Nephron progenitor cell (in vitro differentiated cells): ENCODE measurements around the gene TSBP1.
A peak's percentile ranks its signal among the peaks of the same experiment; 100 is the strongest.

Source experiments
- DNase-seq: peaks from one replicate; pipeline ENCODE4 v3.0.0; 2021
- H3K27ac Mint-ChIP-seq: 2 replicates; pipeline ENCODE4 v1.8.0; 2021; ENCODE audit warnings: mild to moderate bottlenecking, moderate library complexity, mixed read lengths
- H3K27me3 Mint-ChIP-seq: 2 replicates; pipeline ENCODE4 v1.8.0; 2021; ENCODE audit warnings: mild to moderate bottlenecking, low read depth, mixed read lengths; ENCODE audit not compliant: poor library complexity
- H3K36me3 Mint-ChIP-seq: 2 replicates; pipeline ENCODE4 v1.8.0; 2021; ENCODE audit warnings: low read depth, mixed read lengths
- H3K4me1 Mint-ChIP-seq: 2 replicates; pipeline ENCODE4 v1.8.0; 2021; ENCODE audit warnings: mixed read lengths
- H3K4me3 Mint-ChIP-seq: 2 replicates; pipeline ENCODE4 v1.8.0; 2021; ENCODE audit warnings: mild to moderate bottlenecking, moderate library complexity, mixed read lengths
- H3K9me3 Mint-ChIP-seq: 2 replicates; pipeline ENCODE4 v1.8.0; 2021; ENCODE audit warnings: mild to moderate bottlenecking, moderate library complexity, mixed read lengths
- TF ChIP-seq, protein P1 (sequence below): fragments of 200-600 bp; sonication (generic); IDR thresholded peaks from 2 replicates; pipeline ENCODE4 v1.5.0; 2021; ENCODE audit warnings: antibody characterized with exemption

TSBP1 gene, protein sequence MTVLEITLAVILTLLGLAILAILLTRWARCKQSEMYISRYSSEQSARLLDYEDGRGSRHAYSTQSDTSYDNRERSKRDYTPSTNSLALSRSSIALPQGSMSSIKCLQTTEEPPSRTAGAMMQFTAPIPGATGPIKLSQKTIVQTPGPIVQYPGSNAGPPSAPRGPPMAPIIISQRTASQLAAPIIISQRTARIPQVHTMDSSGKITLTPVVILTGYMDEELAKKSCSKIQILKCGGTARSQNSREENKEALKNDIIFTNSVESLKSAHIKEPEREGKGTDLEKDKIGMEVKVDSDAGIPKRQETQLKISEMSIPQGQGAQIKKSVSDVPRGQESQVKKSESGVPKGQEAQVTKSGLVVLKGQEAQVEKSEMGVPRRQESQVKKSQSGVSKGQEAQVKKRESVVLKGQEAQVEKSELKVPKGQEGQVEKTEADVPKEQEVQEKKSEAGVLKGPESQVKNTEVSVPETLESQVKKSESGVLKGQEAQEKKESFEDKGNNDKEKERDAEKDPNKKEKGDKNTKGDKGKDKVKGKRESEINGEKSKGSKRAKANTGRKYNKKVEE

DNA sequence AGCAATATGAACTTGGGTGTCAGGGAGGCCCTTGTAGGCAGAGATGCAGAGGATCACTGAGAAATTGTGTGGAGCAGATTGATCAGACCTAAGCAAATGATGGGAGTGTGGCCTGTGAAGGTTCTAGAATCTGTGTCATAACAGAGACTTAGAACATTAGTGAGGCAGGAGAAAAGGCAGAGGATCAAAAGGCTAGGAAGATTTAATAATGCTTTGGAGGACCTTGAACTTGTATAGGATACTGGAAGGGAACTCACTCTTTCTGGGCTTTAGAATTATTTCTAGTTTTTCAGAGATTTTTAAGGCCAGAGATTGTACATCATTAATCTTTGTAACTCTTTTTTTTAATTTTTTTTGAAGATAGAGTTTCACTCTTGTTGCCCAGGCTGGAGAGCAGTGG lies at the start of gene TSBP1:
TSS of gene TSBP1 (minus strand) at position 101 of the 400 bp plus-strand sequence. CDS start 197 bp downstream, outside the sequence.
- TF ChIP-seq, protein P1, sequence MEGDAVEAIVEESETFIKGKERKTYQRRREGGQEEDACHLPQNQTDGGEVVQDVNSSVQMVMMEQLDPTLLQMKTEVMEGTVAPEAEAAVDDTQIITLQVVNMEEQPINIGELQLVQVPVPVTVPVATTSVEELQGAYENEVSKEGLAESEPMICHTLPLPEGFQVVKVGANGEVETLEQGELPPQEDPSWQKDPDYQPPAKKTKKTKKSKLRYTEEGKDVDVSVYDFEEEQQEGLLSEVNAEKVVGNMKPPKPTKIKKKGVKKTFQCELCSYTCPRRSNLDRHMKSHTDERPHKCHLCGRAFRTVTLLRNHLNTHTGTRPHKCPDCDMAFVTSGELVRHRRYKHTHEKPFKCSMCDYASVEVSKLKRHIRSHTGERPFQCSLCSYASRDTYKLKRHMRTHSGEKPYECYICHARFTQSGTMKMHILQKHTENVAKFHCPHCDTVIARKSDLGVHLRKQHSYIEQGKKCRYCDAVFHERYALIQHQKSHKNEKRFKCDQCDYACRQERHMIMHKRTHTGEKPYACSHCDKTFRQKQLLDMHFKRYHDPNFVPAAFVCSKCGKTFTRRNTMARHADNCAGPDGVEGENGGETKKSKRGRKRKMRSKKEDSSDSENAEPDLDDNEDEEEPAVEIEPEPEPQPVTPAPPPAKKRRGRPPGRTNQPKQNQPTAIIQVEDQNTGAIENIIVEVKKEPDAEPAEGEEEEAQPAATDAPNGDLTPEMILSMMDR: no peak
- H3K27me3 Mint-ChIP-seq: peaks cover 3% of the 10 kb centered on the region
- no peak for DNase-seq
- no peaks in the 10 kb centered on the region for H3K36me3 Mint-ChIP-seq
- no peak within 1 kb of the TSS for H3K4me3 Mint-ChIP-seq
- H3K4me1 Mint-ChIP-seq: no peaks in the 10 kb centered on the region
- H3K27ac Mint-ChIP-seq: no peak within 1 kb of the TSS
- peaks cover 4% of the 10 kb centered on the region for H3K9me3 Mint-ChIP-seq

DNA sequence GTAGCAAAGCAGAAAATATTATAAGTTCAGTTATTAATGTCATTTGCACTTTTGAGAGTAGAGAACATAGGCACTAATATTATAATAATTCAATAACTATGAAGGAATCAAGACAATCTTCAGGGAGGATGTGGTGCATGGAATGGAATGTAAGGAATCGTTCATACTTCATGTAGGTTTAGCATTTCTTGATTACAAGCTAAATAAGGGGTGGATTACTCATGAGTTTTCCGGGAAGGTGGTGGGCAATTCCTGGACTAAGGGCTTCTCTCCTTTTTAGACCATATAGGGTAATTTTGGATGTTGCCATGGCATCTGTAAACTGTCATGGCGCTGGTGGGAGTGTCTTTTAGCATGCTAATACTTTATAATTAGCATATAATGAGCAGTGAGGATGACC lies 44.3 kb upstream of the TSBP1 start:
- no peak overlapping the region for H3K27ac Mint-ChIP-seq
- no peak for DNase-seq
- H3K36me3 Mint-ChIP-seq: no peaks in the 10 kb centered on the region
- peak overlapping the region; percentile 69 for H3K4me3 Mint-ChIP-seq
- TF ChIP-seq, protein P1: no peak
- H3K4me1 Mint-ChIP-seq: peaks cover 30% of the 10 kb centered on the region
- peaks cover 51% of the 10 kb centered on the region for H3K27me3 Mint-ChIP-seq
- no peaks in the 10 kb centered on the region for H3K9me3 Mint-ChIP-seq

DNA sequence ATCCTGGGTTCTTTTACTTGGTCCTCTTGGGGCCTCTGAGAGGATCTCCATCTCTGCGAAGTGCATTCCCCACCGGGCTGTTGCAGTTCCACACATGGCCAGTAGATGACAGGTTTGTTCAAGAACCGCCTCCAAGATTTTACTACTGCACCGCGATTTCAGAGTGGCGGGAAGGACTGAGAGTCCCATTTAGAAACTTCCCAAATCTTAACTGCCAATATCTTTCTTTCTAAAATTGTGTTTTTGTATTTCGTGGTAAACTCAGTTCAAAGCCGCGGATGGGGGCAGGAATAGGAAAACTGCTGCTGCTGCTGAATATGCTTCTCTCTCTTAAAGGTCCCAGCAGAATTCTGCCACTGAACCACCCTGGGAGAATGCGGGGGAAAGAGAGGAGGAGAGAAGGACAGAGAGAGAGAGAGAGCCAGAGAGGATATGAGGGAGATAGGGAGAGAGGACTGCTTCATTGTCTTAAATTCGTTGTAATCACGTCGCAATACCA lies 43.9 kb upstream of the TSBP1 start:
- Mint-ChIP-seq H3K4me3 (peak overlapping the region; percentile 69), H3K27ac (no peak overlapping the region), H3K4me1 (peaks cover 31% of the 10 kb centered on the region), H3K36me3 (no peaks in the 10 kb centered on the region), H3K9me3 (no peaks in the 10 kb centered on the region), H3K27me3 (peaks cover 47% of the 10 kb centered on the region)
- TF ChIP-seq, protein P1: peak; percentile 100
- DNase-seq: peak; percentile 85

DNA sequence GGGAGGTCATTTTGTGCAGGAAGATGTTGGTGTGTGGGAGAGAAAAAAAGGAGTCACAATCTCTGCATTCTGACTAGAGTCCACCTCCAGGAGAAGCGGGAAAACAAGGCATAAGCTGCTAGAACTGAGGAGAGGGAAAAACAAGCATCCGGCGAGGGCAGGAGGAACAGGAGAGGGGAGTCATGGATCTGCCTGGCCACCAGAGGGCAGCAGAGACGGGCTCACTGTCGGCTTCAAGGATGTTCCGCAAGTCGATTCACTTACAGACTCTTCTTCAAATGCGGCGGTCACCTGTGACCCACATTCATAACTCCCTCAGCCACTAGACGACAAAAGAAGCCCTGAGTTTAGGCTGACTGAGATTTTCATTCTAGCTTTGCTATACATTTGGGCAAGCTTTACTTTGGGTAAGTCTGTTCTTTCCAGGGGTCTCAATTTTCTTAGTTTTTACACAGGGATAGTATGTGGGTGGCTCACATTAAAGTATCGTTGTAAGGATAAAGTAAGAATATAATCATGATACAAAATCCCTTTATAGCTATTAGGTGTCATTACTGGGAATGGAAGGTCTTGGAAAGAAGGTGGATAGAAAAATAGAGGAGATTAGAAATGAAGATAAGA lies 41.8 kb upstream of the TSBP1 start:
- peaks cover 40% of the 10 kb centered on the region for H3K27me3 Mint-ChIP-seq
- peaks cover 31% of the 10 kb centered on the region for H3K4me1 Mint-ChIP-seq
- peak; percentile 93 for DNase-seq
- H3K27ac Mint-ChIP-seq: no peak overlapping the region
- no peak overlapping the region for H3K4me3 Mint-ChIP-seq
- H3K9me3 Mint-ChIP-seq: peaks cover 3% of the 10 kb centered on the region
- H3K36me3 Mint-ChIP-seq: no peaks in the 10 kb centered on the region
- TF ChIP-seq, protein P1: peak; percentile 96

DNA sequence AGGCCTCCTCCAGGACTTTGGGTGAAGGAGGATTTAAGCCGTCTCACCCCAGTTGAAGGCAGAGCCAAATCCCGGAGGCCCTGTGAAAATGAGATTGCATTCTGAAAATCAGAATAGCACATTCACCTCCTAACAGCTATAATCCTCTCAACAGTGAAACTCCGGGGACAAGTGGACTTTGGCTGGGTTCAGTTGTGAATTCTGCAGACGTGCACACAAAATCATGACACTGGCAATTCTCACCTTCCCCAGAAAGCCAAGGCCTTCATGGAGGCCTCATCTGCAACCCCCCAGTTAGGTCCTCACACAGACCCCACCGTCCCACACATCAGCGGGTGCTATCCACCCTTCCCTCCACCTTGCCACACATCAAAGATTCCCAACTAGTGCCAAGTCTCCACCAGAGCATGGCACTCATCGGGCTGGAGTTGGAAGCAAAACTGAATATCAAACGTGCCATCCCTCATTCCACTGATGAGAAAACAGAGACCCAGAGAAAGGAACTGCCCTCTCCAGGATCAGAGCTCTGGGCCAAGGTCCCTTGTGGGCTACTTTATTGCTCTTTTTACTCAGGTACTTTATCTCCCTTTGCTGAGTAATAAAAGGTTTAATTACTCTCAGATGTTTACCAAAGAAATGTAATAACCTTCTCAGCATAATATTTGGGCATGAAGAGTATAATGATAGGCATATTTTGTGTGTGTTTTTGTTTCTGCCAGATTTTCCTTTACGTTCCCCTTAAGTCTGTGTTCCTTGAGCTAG lies 40.0 kb upstream of the TSBP1 start:
- TF ChIP-seq, protein P1: no peak
- Mint-ChIP-seq H3K36me3 (no peaks in the 10 kb centered on the region), H3K27ac (no peak overlapping the region), H3K27me3 (peaks cover 42% of the 10 kb centered on the region), H3K9me3 (peaks cover 3% of the 10 kb centered on the region), H3K4me3 (no peak overlapping the region), H3K4me1 (peaks cover 31% of the 10 kb centered on the region)
- no peak for DNase-seq
